HL-60 (cell line): Measurements from ENCODE around the gene TBC1D17.

Experiments
- CTCF ChIP-seq: IDR thresholded peaks from one replicate; pipeline ENCODE4 v1.5.1; 2011; ENCODE audit warnings: low read length, control low read depth, inconsistent platforms; ENCODE audit not compliant: insufficient read depth
- TF ChIP-seq, protein P1 (sequence below): IDR thresholded peaks from 2 replicates; pipeline ENCODE4 v1.6.1; 2012; ENCODE audit warnings: low read depth; ENCODE audit not compliant: insufficient replicate concordance

- no peak for TF ChIP-seq CTCF
- TF ChIP-seq, protein P1, sequence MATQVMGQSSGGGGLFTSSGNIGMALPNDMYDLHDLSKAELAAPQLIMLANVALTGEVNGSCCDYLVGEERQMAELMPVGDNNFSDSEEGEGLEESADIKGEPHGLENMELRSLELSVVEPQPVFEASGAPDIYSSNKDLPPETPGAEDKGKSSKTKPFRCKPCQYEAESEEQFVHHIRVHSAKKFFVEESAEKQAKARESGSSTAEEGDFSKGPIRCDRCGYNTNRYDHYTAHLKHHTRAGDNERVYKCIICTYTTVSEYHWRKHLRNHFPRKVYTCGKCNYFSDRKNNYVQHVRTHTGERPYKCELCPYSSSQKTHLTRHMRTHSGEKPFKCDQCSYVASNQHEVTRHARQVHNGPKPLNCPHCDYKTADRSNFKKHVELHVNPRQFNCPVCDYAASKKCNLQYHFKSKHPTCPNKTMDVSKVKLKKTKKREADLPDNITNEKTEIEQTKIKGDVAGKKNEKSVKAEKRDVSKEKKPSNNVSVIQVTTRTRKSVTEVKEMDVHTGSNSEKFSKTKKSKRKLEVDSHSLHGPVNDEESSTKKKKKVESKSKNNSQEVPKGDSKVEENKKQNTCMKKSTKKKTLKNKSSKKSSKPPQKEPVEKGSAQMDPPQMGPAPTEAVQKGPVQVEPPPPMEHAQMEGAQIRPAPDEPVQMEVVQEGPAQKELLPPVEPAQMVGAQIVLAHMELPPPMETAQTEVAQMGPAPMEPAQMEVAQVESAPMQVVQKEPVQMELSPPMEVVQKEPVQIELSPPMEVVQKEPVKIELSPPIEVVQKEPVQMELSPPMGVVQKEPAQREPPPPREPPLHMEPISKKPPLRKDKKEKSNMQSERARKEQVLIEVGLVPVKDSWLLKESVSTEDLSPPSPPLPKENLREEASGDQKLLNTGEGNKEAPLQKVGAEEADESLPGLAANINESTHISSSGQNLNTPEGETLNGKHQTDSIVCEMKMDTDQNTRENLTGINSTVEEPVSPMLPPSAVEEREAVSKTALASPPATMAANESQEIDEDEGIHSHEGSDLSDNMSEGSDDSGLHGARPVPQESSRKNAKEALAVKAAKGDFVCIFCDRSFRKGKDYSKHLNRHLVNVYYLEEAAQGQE: no peak
These were observed 48.0 kb downstream of the TBC1D17 start for GRCh38 chr19:49925486-49925885.
